GM23338 (cell line): ENCODE measurements around the gene MPPED2. TPM values are rescaled to one million over a fixed set of nuclear protein-coding genes. Genes with fewer than 3 reads are reported as not detected.

ENCODE experiments used
- ATAC-seq: fragments of 200-7000 bp; cut with Tn5 transposase; 3 replicates; pipeline ENCODE4 v1.9.1; 2020
- DNase-seq: peaks from one replicate; pipeline ENCODE4 v3.0.0-alpha.2; 2015; ENCODE audit warnings: low spot score
- H2AFZ ChIP-seq: fragments of 200-600 bp; sonication (generic); 2 replicates; pipeline ENCODE4 v1.8.0; 2016; ENCODE audit warnings: antibody characterized with exemption, mild to moderate bottlenecking, moderate library complexity
- H3F3A ChIP-seq: fragments of 200-600 bp; sonication (generic); replicated peaks from 2 replicates; pipeline ENCODE4 v1.8.0; 2017; ENCODE audit warnings: antibody characterized with exemption, mixed run types, low read depth
- H3K27ac ChIP-seq: fragments of 200-600 bp; sonication (generic); 2 replicates; pipeline ENCODE4 v1.6.1; 2016; ENCODE audit warnings: low read depth
- H3K27me3 ChIP-seq: fragments of 200-600 bp; sonication (generic); 2 replicates; pipeline ENCODE4 v1.8.0; 2016; ENCODE audit warnings: mild to moderate bottlenecking, mixed run types, moderate library complexity; ENCODE audit not compliant: insufficient read depth
- H3K36me3 ChIP-seq: fragments of 200-600 bp; sonication (generic); 2 replicates; pipeline ENCODE4 v1.8.0; 2016; ENCODE audit warnings: mild to moderate bottlenecking; ENCODE audit not compliant: insufficient read depth
- H3K4me1 ChIP-seq: fragments of 200-600 bp; sonication (generic); 2 replicates; pipeline ENCODE4 v1.8.0; 2016; ENCODE audit warnings: mild to moderate bottlenecking, moderate library complexity; ENCODE audit not compliant: insufficient read depth
- H3K4me2 ChIP-seq: fragments of 200-600 bp; sonication (generic); 2 replicates; pipeline ENCODE4 v1.7.1; 2017; ENCODE audit warnings: mixed run types
- H3K4me3 ChIP-seq: fragments of 200-600 bp; sonication (generic); 2 replicates; pipeline ENCODE4 v1.6.1; 2016; ENCODE audit warnings: mixed run types
- H3K79me2 ChIP-seq: fragments of 200-600 bp; sonication (generic); replicated peaks from 2 replicates; pipeline ENCODE4 v1.8.0; 2017; ENCODE audit warnings: mild to moderate bottlenecking; ENCODE audit not compliant: insufficient read depth
- H3K9me2 ChIP-seq: fragments of 200-600 bp; sonication (generic); 2 replicates; pipeline ENCODE4 v1.8.0; 2017; ENCODE audit not compliant: insufficient read depth
- H4K20me1 ChIP-seq: fragments of 200-600 bp; sonication (generic); replicated peaks from 2 replicates; pipeline ENCODE4 v1.8.0; 2017; ENCODE audit warnings: mild to moderate bottlenecking; ENCODE audit not compliant: insufficient read depth
- H3K27ac Mint-ChIP-seq: 2 replicates; pipeline ENCODE4 v1.8.0; 2020; ENCODE audit warnings: inconsistent platforms, mild to moderate bottlenecking, moderate library complexity, mixed read lengths
- H3K27me3 Mint-ChIP-seq: 3 replicates; pipeline ENCODE4 v1.8.0; 2022; ENCODE audit warnings: low read depth, mild to moderate bottlenecking, moderate library complexity, mixed read lengths, inconsistent platforms; ENCODE audit not compliant: insufficient read depth, poor library complexity
- H3K36me3 Mint-ChIP-seq: 3 replicates; pipeline ENCODE4 v1.8.0; 2021; ENCODE audit warnings: low read depth, mild to moderate bottlenecking, inconsistent platforms, moderate library complexity, mixed read lengths
- H3K4me1 Mint-ChIP-seq: 3 replicates; pipeline ENCODE4 v1.8.0; 2020; ENCODE audit warnings: mild to moderate bottlenecking, inconsistent platforms, mixed read lengths
- H3K4me3 Mint-ChIP-seq: 3 replicates; pipeline ENCODE4 v1.8.0; 2021; ENCODE audit warnings: moderate library complexity, mild to moderate bottlenecking, inconsistent platforms, mixed read lengths
- H3K9me3 Mint-ChIP-seq: 3 replicates; pipeline ENCODE4 v1.8.0; 2020; ENCODE audit warnings: moderate library complexity, mild to moderate bottlenecking, inconsistent platforms, mixed read lengths
- CREB1 ChIP-seq: fragments of 250-450 bp; sonication (Bioruptor Pico); IDR thresholded peaks from 2 replicates; pipeline ENCODE4 v1.5.0; 2020; ENCODE audit warnings: low read depth, mild to moderate bottlenecking, moderate library complexity
- ETS1 ChIP-seq: IDR thresholded peaks from 2 replicates; pipeline ENCODE4 v1.6.1; 2016; ENCODE audit warnings: antibody characterized with exemption
- EZH2 ChIP-seq: fragments of 200-600 bp; sonication (generic); IDR thresholded peaks from one replicate; pipeline ENCODE4 v1.8.0; 2017; ENCODE audit warnings: antibody characterized with exemption, mild to moderate bottlenecking, low read depth; ENCODE audit not compliant: unreplicated experiment
- EZH2phosphoT487 ChIP-seq: fragments of 200-600 bp; sonication (generic); IDR thresholded peaks from one replicate; pipeline ENCODE4 v1.8.1; 2018; ENCODE audit warnings: antibody characterized with exemption; ENCODE audit not compliant: unreplicated experiment
- JUNB ChIP-seq: IDR thresholded peaks from one replicate; pipeline ENCODE4 v1.6.1; 2016; ENCODE audit warnings: antibody characterized with exemption; ENCODE audit not compliant: unreplicated experiment
- NANOG ChIP-seq: IDR thresholded peaks from 2 replicates; pipeline ENCODE4 v1.6.1; 2016; ENCODE audit warnings: antibody characterized with exemption, borderline replicate concordance
- POLR2AphosphoS5 ChIP-seq: IDR thresholded peaks from 2 replicates; pipeline ENCODE4 v1.6.1; 2016; ENCODE audit warnings: antibody characterized with exemption, low read depth
- STAT1 ChIP-seq: IDR thresholded peaks from one replicate; pipeline ENCODE4 v1.6.1; 2016; ENCODE audit warnings: antibody characterized with exemption; ENCODE audit not compliant: unreplicated experiment
- ZNF114 ChIP-seq: fragments of 250-450 bp; sonication (Bioruptor Pico); IDR thresholded peaks from 2 replicates; pipeline ENCODE4 v1.5.0; 2020; ENCODE audit warnings: mild to moderate bottlenecking, moderate library complexity
- ZNF331 ChIP-seq: fragments of 250-450 bp; sonication (Bioruptor Pico); IDR thresholded peaks from 2 replicates; pipeline ENCODE4 v1.5.0; 2020; ENCODE audit warnings: low read depth, mild to moderate bottlenecking, moderate library complexity
- ZNF462 ChIP-seq: fragments of 250-450 bp; sonication (Bioruptor Pico); IDR thresholded peaks from 2 replicates; pipeline ENCODE4 v1.5.0; 2020; ENCODE audit warnings: mild to moderate bottlenecking, moderate library complexity
- polyA plus RNA-seq: library from polyadenylated mRNA; unstranded; fragments of >200 nt; fragmentation: Nextera tagmentation; extraction: Ambion mirVana; gene quantifications from 2 replicates; pipeline ENCODE4 v1.2.1, GENCODE V29; 2016
- total RNA-seq: library from RNA; depleted of rRNA; stranded (reverse); fragments of >200 nt; shearing (Covaris generic); gene quantifications from 2 replicates; pipeline ENCODE4 v1.2.3, GENCODE V29; 2014
- TF ChIP-seq, protein P1 (sequence below), 2 experiments: fragments of 200-600 bp in 1 of 2; sonication (generic) in 1 of 2; conservative IDR thresholded peaks; 2 replicates each; pipeline versions ENCODE4 v1.5.1 to v1.6.1; 2016 to 2017; ENCODE audit warnings: antibody characterized with exemption in 2 of 2, low read depth in 2 of 2, mild to moderate bottlenecking in 2 of 2, moderate library complexity in 1 of 2
- TF ChIP-seq, protein P2 (sequence below): IDR thresholded peaks from one replicate; pipeline ENCODE4 v1.6.1; 2018; ENCODE audit warnings: antibody characterized with exemption; ENCODE audit not compliant: unreplicated experiment

MPPED2 gene
- total and polyA plus RNA-seq, 2 experiments from 2014 or later = 4.4 to 6.8 TPM

- Histone ChIP-seq H3K4me3 (no peak overlapping the region), H4K20me1 (no peaks in the 10 kb centered on the region), H3K4me2 (peak overlapping the region; percentile 52), H3K36me3 (no peaks in the 10 kb centered on the region), H3K27me3 (no peaks in the 10 kb centered on the region), H3K27ac (0 out of 2 replicates have a peak overlapping the region, but pooled peaks have one; percentile 26), H3F3A (no peaks in the 10 kb centered on the region), H3K4me1 (peaks cover 62% of the 10 kb centered on the region), H3K9me2 (no peaks in the 10 kb centered on the region), H3K79me2 (peaks cover 7% of the 10 kb centered on the region; the same call in 1 of the 2 replicates), H2AFZ (no peak overlapping the region)
- no peak overlapping the region for H3K27ac Mint-ChIP-seq
- DNase-seq (no peak), ATAC-seq (peak; percentile 79)
- peaks cover 9% of the 10 kb centered on the region for H3K36me3 Mint-ChIP-seq
- peaks cover 59% of the 10 kb centered on the region for H3K4me1 Mint-ChIP-seq
- peaks cover 2% of the 10 kb centered on the region for H3K27me3 Mint-ChIP-seq
- H3K9me3 Mint-ChIP-seq = no peaks in the 10 kb centered on the region
- no peak overlapping the region for H3K4me3 Mint-ChIP-seq
- no peak for TF ChIP-seq EZH2
- no peak for TF ChIP-seq STAT1
- no peak for TF ChIP-seq JUNB
- TF ChIP-seq, protein P1, sequence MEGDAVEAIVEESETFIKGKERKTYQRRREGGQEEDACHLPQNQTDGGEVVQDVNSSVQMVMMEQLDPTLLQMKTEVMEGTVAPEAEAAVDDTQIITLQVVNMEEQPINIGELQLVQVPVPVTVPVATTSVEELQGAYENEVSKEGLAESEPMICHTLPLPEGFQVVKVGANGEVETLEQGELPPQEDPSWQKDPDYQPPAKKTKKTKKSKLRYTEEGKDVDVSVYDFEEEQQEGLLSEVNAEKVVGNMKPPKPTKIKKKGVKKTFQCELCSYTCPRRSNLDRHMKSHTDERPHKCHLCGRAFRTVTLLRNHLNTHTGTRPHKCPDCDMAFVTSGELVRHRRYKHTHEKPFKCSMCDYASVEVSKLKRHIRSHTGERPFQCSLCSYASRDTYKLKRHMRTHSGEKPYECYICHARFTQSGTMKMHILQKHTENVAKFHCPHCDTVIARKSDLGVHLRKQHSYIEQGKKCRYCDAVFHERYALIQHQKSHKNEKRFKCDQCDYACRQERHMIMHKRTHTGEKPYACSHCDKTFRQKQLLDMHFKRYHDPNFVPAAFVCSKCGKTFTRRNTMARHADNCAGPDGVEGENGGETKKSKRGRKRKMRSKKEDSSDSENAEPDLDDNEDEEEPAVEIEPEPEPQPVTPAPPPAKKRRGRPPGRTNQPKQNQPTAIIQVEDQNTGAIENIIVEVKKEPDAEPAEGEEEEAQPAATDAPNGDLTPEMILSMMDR (conservative IDR thresholded peaks at IDR 0.05; ENCODE audit: low read depth in 2 of 2) = no peak
- no peak for TF ChIP-seq NANOG
- TF ChIP-seq POLR2AphosphoS5 = no peak
- no peak for TF ChIP-seq ZNF114
- TF ChIP-seq ETS1 = no peak
- TF ChIP-seq, protein P2, sequence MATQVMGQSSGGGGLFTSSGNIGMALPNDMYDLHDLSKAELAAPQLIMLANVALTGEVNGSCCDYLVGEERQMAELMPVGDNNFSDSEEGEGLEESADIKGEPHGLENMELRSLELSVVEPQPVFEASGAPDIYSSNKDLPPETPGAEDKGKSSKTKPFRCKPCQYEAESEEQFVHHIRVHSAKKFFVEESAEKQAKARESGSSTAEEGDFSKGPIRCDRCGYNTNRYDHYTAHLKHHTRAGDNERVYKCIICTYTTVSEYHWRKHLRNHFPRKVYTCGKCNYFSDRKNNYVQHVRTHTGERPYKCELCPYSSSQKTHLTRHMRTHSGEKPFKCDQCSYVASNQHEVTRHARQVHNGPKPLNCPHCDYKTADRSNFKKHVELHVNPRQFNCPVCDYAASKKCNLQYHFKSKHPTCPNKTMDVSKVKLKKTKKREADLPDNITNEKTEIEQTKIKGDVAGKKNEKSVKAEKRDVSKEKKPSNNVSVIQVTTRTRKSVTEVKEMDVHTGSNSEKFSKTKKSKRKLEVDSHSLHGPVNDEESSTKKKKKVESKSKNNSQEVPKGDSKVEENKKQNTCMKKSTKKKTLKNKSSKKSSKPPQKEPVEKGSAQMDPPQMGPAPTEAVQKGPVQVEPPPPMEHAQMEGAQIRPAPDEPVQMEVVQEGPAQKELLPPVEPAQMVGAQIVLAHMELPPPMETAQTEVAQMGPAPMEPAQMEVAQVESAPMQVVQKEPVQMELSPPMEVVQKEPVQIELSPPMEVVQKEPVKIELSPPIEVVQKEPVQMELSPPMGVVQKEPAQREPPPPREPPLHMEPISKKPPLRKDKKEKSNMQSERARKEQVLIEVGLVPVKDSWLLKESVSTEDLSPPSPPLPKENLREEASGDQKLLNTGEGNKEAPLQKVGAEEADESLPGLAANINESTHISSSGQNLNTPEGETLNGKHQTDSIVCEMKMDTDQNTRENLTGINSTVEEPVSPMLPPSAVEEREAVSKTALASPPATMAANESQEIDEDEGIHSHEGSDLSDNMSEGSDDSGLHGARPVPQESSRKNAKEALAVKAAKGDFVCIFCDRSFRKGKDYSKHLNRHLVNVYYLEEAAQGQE = no peak
- TF ChIP-seq CREB1 (CRISPR knock-in tag) = no peak
- no peak for TF ChIP-seq ZNF331 (CRISPR knock-in tag)
- TF ChIP-seq ZNF462 (CRISPR knock-in tag) = no peak
- TF ChIP-seq EZH2phosphoT487 = no peak
Measured at GRCh38 chr11:30552839-30553238, 33.3 kb downstream of the MPPED2 start.
